SK-N-SH (cell line): ENCODE measurements around the gene KLRC2.

Experiments
- EP300 ChIP-seq, 2 experiments: IDR thresholded peaks; 2 replicates each; pipeline versions ENCODE4 v1.4.0 to v1.6.1; 2012; ENCODE audit warnings: borderline replicate concordance in 1 of 2, low read depth in 1 of 2, low read length in 1 of 2
- GABPA ChIP-seq: IDR thresholded peaks from 2 replicates; pipeline ENCODE4 v1.4.0; 2012; ENCODE audit warnings: low read depth, mild to moderate bottlenecking
- JUND ChIP-seq: IDR thresholded peaks from 2 replicates; pipeline ENCODE4 v1.4.0; 2012
- YY1 ChIP-seq: IDR thresholded peaks from 2 replicates; pipeline ENCODE4 v1.4.0; 2012; ENCODE audit warnings: low read depth, mild to moderate bottlenecking
- TF ChIP-seq, protein P1 (sequence below): fragments of 200-600 bp; sonication (generic); IDR thresholded peaks from 2 replicates; pipeline ENCODE4 v1.6.1; 2017; ENCODE audit warnings: antibody characterized with exemption, mild to moderate bottlenecking, moderate library complexity

DNA sequence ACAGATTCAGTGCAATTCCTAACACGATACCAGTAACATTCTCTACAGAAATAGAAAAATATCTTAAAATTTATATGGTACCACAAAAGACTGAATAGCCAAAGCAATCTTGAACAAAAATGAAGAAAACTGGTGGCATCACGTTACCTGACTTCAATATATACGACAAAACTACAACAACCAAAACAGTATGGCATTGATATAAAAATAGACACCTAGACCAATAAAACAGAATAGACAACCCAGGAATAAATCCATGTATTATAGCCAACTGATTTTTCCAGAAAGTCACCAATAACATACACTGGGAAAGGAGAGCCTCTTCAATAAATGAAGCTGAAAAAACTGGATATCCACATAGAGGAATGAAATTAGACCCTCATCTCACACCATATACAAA, 51.6 kb downstream of the KLRC2 start:
- TF ChIP-seq GABPA (no peak), YY1 (no peak), EP300 (IDR thresholded peaks at IDR 0.05; ENCODE audit: borderline replicate concordance in 1 of 2, low read depth in 1 of 2, low read length in 1 of 2) (no peak), JUND (no peak)
- TF ChIP-seq, protein P1, sequence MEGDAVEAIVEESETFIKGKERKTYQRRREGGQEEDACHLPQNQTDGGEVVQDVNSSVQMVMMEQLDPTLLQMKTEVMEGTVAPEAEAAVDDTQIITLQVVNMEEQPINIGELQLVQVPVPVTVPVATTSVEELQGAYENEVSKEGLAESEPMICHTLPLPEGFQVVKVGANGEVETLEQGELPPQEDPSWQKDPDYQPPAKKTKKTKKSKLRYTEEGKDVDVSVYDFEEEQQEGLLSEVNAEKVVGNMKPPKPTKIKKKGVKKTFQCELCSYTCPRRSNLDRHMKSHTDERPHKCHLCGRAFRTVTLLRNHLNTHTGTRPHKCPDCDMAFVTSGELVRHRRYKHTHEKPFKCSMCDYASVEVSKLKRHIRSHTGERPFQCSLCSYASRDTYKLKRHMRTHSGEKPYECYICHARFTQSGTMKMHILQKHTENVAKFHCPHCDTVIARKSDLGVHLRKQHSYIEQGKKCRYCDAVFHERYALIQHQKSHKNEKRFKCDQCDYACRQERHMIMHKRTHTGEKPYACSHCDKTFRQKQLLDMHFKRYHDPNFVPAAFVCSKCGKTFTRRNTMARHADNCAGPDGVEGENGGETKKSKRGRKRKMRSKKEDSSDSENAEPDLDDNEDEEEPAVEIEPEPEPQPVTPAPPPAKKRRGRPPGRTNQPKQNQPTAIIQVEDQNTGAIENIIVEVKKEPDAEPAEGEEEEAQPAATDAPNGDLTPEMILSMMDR, result no peak
